Measurements from ENCODE around the gene KMT5B. TPM values are rescaled to one million over a fixed set of nuclear protein-coding genes. Genes with fewer than 3 reads are reported as not detected.
A peak's percentile ranks its signal among the peaks of the same experiment; 100 is the strongest.

The KMT5B gene
- total and polyA plus RNA-seq, 2 of the 4 experiments (the other 2 are of a cell fraction), result 11.2 to 13.4 TPM

GRCh38 chr11:68259122-68259959 lies 46.2 kb upstream of the KMT5B start:
- Histone ChIP-seq H2BK20ac (ENCODE audit: low read depth, low read length) (no peak overlapping the region), H3K4ac (ENCODE audit: low read depth, low read length) (no peak overlapping the region), H4K8ac (ENCODE audit: low read depth in 2 of 2, low read length in 2 of 2) (no peak overlapping the region), H3K4me1 (ENCODE audit: control insufficient read depth, insufficient read depth, low read length) (peaks cover 11% of the 10 kb centered on the region), H3K23ac (ENCODE audit: low read depth, low read length) (no peak overlapping the region), H4K5ac (ENCODE audit: low read depth, low read length) (no peak overlapping the region), H4K91ac (ENCODE audit: insufficient read depth, low read depth, low read length) (no peak overlapping the region), H3K27ac (ENCODE audit: insufficient read depth, low read length) (no peak overlapping the region), H3K9ac (ENCODE audit: low read depth, low read length) (no peak overlapping the region), H3K14ac (replicated peaks; ENCODE audit: low read depth, low read length) (no peak overlapping the region), H3K56ac (ENCODE audit: extremely low read depth, insufficient read depth, low read length) (no peak overlapping the region), H2AFZ (replicated peaks; ENCODE audit: low read length, poor library complexity) (no peak overlapping the region), H4K20me1 (ENCODE audit: insufficient read depth, low read length) (peaks cover 27% of the 10 kb centered on the region), H3K79me1 (ENCODE audit: low read depth in 1 of 2, low read length in 2 of 2) (peaks cover 9 to 21% of the 10 kb centered on the region in 2 experiments; a peak in 3 of 4 replicates), H3K18ac (ENCODE audit: low read depth, low read length) (no peak overlapping the region), H3K27me3 (ENCODE audit: control insufficient read depth, insufficient read depth, low read length) (no peaks in the 10 kb centered on the region), H2BK5ac (ENCODE audit: low read depth, low read length, poor library complexity, severe bottlenecking) (no peak overlapping the region), H2AK9ac (replicated peaks; ENCODE audit: low read depth, low read length, poor library complexity) (peak overlapping the region; percentile 1), H3K36me3 (ENCODE audit: control insufficient read depth, insufficient read depth, low read length) (peaks cover 37% of the 10 kb centered on the region), H2BK120ac (ENCODE audit: low read depth, low read length) (no peak overlapping the region), H2AK5ac (ENCODE audit: low read depth, low read length) (no peak overlapping the region), H3K4me3 (ENCODE audit: insufficient read depth, low read depth, low read length) (no peak overlapping the region), H3K9me1 (ENCODE audit: insufficient read depth, low read length) (peaks cover 19% of the 10 kb centered on the region), H3K9me3 (ENCODE audit: control insufficient read depth, insufficient read depth, low read length) (no peaks in the 10 kb centered on the region), H3K4me2 (ENCODE audit: low read depth, low read length) (no peak overlapping the region), H2BK15ac (ENCODE audit: low read depth, low read length) (no peak overlapping the region)
- no TSS peak for BruUV-seq (replicated peaks)
- ATAC-seq (ENCODE audit: low read depth), result no peak
- ChIA-PET CTCF (interaction anchor here (0.8 kb wide), 1 partner anchor 124 kb away, joined by 3 read pairs; no protein-coding TSS in a partner anchor), POLR2A (ENCODE audit: unreplicated experiment) (interaction anchor here (0.6 kb wide), 1 partner anchor 14 kb away, joined by 5 read pairs; no protein-coding TSS in a partner anchor)
- in situ Hi-C loops (cut with MboI; ENCODE audit: low sequenced_read_pairs), result loop anchor here (5.0 kb wide), 1 partner anchor 38 kb away; no protein-coding TSS in a partner anchor
- DNase-seq, result no peak
- 92% methylated on average over 5 of the region's 15 CpGs; no CpG with 5 or more reads in 1 of the 2 experiments for WGBS, 2 experiments (ENCODE audit: extremely low coverage in 2 of 2, insufficient read length in 1 of 2)
- intact Hi-C loops (cut with micrococcal nuclease), result no loop called here
- TF ChIP-seq NFE2L2 (IDR thresholded peaks at IDR 0.05; ENCODE audit: low read depth, low read length) (no peak), RCOR1 (IDR thresholded peaks at IDR 0.05; ENCODE audit: insufficient replicate concordance, low read length) (no peak), CEBPB (IDR thresholded peaks at IDR 0.05; ENCODE audit: low read depth, low read length) (no peak), ELK1 (IDR thresholded peaks at IDR 0.05; ENCODE audit: borderline replicate concordance, low read depth, low read length) (no peak), SMC3 (IDR thresholded peaks at IDR 0.05; ENCODE audit: low read depth, low read length) (no peak), BHLHE40 (IDR thresholded peaks at IDR 0.05; ENCODE audit: low read depth, low read length) (no peak)
- dilution Hi-C loops (cut with HindIII; ENCODE audit: low sequenced_read_pairs, unreplicated experiment), result no loop called here

Measured in IMR-90 (cell line).